Ovary (tissue), 9 donors: ENCODE data around the gene NUB1. TPM values are rescaled to one million over a fixed set of nuclear protein-coding genes. Genes with fewer than 3 reads are reported as not detected.

Experiments
- DNase-seq, 5 donors: peaks; one replicate each; pipeline ENCODE4 v3.0.0-alpha.2; 2019 to 2020
- H3K27ac ChIP-seq, 2 donors: fragments of 200-600 bp; one replicate each; pipeline versions ENCODE4 v1.5.1 to v1.8.0; 2019 to 2022
- H3K27me3 ChIP-seq: fragments of 200-600 bp; one replicate; pipeline ENCODE4 v1.8.0; 2022
- H3K36me3 ChIP-seq: fragments of 200-600 bp; sonication (generic); one replicate; pipeline ENCODE4 v1.5.1; 2019
- H3K4me1 ChIP-seq: one replicate; pipeline ENCODE4 v1.8.1; 2013; ENCODE audit warnings: mild to moderate bottlenecking, moderate library complexity; ENCODE audit not compliant: insufficient read depth
- H3K4me3 ChIP-seq: fragments of 200-600 bp; sonication (generic); one replicate; pipeline ENCODE4 v1.5.1; 2017
- H3K9me3 ChIP-seq, 2 donors: fragments of 200-600 bp in 1 of 2; sonication (generic) in 1 of 2; one replicate each; pipeline versions ENCODE4 v1.5.1 to v1.8.1; 2013 to 2019; ENCODE audit warnings: mild to moderate bottlenecking in 1 of 2, moderate library complexity in 1 of 2
- EP300 ChIP-seq: sonication (generic); formaldehyde crosslinking; IDR thresholded peaks from one replicate; pipeline ENCODE4 v1.6.1; 2017; ENCODE audit warnings: antibody characterized with exemption
- POLR2A ChIP-seq: fragments of 450-650 bp; IDR thresholded peaks from one replicate; pipeline ENCODE4 v1.6.1; 2017; ENCODE audit warnings: antibody characterized with exemption, mild to moderate bottlenecking, moderate library complexity
- WGBS, 3 donors: extraction: QIAGEN DNeasy Blood & Tissue Kit in 1 of 3; methylation state at CpG; one replicate each; pipeline versions ENCODE4 v1.1.5 to v1.1.7; 2013 to 2017; 5-methylcytosine and 5-hydroxymethylcytosine counted together
- intact Hi-C, 4 donors: fragments of 100-400 bp; cut with DNase I; formaldehyde crosslinking; loops; one replicate each; pipeline versions ENCODE4 v1.11.0 to v1.15.1; 2022 to 2023
- polyA plus RNA-seq, 2 donors: library from polyadenylated mRNA; stranded (reverse); fragments of 200-250 nt in 1 of 2; fragments of 350-450 nt in 1 of 2; fragmentation: Illumina TruSeq in 1 of 2; extraction: RNeasy Lipid Tissue Mini Kit (QIAGEN cat#74804) in 1 of 2; gene quantifications; one replicate each; pipeline ENCODE4 v1.2.3, GENCODE V29; 2013 to 2014
- total RNA-seq, 7 donors: library from RNA; depleted of rRNA in 2 of 7; stranded (reverse); fragments of >200 nt in 2 of 7; fragmentation: NEBNext Ultra II Directional in 3 of 7; extraction: Animal tissue kit (Norgen Biotek cat#: 25700) in 3 of 7; gene quantifications; one replicate each; pipeline versions ENCODE4 v1.1.0 to v1.2.4, GENCODE V29; 2016 to 2023
- TF ChIP-seq, protein P1 (sequence below), 3 donors: fragments of 450-650 bp in 2 of 3; fragments of 200-600 bp in 1 of 3; IDR thresholded peaks; one replicate each; pipeline versions ENCODE4 v1.5.1 to v1.8.0; 2016 to 2022; ENCODE audit warnings: antibody characterized with exemption in 3 of 3, mild to moderate bottlenecking in 1 of 3
- donor health status: DM: no; HTN: no; CAD: no; lungs with moderate emphysema.
- donor health status: DM: no; HTN: no; CAD: no.
- donor health status: Bipolar disorder and iron deficiency.
- donor health status: DM: yes; HTN: yes; CAD: no.
- donor health status: DM: no; HTN: no; CAD: no.
- donor health status: DM: yes; HTN: yes; CAD: no.

The NUB1 gene
- total and polyA plus RNA-seq, 9 donors = 33.8 to 162 (median 45.6) TPM

DNA sequence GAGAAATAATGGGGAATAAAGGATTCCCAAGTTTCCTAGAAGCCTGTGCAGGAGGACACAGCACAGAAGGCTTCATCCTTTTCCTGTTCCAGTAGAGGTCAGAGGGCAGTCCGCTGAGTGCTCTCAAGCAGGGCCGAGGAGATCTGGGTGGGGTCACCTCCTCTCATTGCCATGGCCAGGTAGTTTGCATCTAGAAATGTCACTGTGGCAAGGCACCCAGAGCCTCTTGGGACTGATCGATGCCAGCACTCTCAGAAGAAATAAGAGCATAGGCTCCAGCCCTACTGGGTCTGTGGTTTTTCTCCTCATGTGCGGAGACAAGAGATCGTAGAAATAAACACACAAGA, 7.9 kb downstream of the NUB1 start:
- intact Hi-C loops = loop anchor here in 1 of 4 donors (5.0 kb wide), 1 partner anchor 37 kb away; no protein-coding TSS in a partner anchor
- Histone ChIP-seq H3K27ac (no peak overlapping the region), H3K4me3 (no peak overlapping the region), H3K9me3 (no peaks in the 10 kb centered on the region), H3K4me1 (no peaks in the 10 kb centered on the region), H3K27me3 (no peaks in the 10 kb centered on the region), H3K36me3 (no peaks in the 10 kb centered on the region)
- WGBS, 3 donors = 65 to 72% (median 71%) methylated on average over 5 of the region's 5 CpGs
- TF ChIP-seq EP300 = no peak
- no peak for TF ChIP-seq POLR2A
- TF ChIP-seq, protein P1, sequence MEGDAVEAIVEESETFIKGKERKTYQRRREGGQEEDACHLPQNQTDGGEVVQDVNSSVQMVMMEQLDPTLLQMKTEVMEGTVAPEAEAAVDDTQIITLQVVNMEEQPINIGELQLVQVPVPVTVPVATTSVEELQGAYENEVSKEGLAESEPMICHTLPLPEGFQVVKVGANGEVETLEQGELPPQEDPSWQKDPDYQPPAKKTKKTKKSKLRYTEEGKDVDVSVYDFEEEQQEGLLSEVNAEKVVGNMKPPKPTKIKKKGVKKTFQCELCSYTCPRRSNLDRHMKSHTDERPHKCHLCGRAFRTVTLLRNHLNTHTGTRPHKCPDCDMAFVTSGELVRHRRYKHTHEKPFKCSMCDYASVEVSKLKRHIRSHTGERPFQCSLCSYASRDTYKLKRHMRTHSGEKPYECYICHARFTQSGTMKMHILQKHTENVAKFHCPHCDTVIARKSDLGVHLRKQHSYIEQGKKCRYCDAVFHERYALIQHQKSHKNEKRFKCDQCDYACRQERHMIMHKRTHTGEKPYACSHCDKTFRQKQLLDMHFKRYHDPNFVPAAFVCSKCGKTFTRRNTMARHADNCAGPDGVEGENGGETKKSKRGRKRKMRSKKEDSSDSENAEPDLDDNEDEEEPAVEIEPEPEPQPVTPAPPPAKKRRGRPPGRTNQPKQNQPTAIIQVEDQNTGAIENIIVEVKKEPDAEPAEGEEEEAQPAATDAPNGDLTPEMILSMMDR (IDR thresholded peaks at IDR 0.05) = no peak
- no peak for DNase-seq

DNA sequence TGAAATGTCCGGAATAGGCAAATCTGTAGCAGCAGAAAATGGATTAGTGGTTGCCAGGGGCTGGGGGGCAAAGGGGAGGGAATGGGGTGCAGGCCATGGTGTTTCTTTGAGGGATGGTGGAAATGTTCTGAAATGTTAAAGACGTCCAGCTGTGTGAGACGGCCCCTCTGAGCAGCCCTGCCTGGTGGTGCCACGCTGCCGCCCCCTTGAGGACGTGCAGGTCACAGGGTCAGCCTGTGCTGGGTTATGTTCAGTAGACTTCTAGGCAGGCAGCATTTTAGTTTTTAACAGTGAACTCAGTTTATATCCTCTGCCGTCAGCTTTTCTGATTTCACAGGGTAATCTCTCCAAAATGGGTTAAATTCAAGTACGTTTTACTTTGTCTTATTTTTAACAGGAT, 9.4 kb downstream of the NUB1 start:
- intact Hi-C loops = loop anchor here in 2 of 4 donors (5.0 kb wide), 2 partner anchors 34 to 39 kb away; no protein-coding TSS in a partner anchor
- H3K4me1 ChIP-seq = no peaks in the 10 kb centered on the region
- H3K36me3 ChIP-seq = no peaks in the 10 kb centered on the region
- H3K27me3 ChIP-seq = no peaks in the 10 kb centered on the region
- DNase-seq = no peak
- 59 to 69% (median 65%) methylated on average over 8 of the region's 8 CpGs for WGBS, 3 donors
- no peaks in the 10 kb centered on the region for H3K9me3 ChIP-seq
- TF ChIP-seq, protein P1 (IDR thresholded peaks at IDR 0.05) = no peak
- no peak for TF ChIP-seq POLR2A
- no peak overlapping the region for H3K4me3 ChIP-seq
- H3K27ac ChIP-seq = no peak overlapping the region

GRCh38 chr7:151351967-151352366, 10.4 kb downstream of the NUB1 start:
- no peaks in the 10 kb centered on the region for H3K9me3 ChIP-seq
- H3K36me3 ChIP-seq = no peaks in the 10 kb centered on the region
- H3K27me3 ChIP-seq = no peaks in the 10 kb centered on the region
- H3K4me3 ChIP-seq = no peak overlapping the region
- intact Hi-C loops = loop anchor here in 2 of 4 donors (5.0 kb wide), 2 partner anchors 35 to 40 kb away; no protein-coding TSS in a partner anchor
- TF ChIP-seq EP300 = no peak
- no peak for DNase-seq
- H3K27ac ChIP-seq = no peak overlapping the region
- 87 to 93% (median 90%) methylated on average over 6 of the region's 6 CpGs for WGBS, 3 donors
- H3K4me1 ChIP-seq = no peaks in the 10 kb centered on the region

GRCh38 chr7:151352512-151352911, 10.9 kb downstream of the NUB1 start:
- intact Hi-C loops = loop anchor here in 2 of 4 donors (5.0 kb wide), 2 partner anchors 35 to 40 kb away; no protein-coding TSS in a partner anchor
- Histone ChIP-seq H3K27ac (no peak overlapping the region), H3K27me3 (no peaks in the 10 kb centered on the region), H3K4me1 (no peaks in the 10 kb centered on the region), H3K36me3 (no peaks in the 10 kb centered on the region), H3K9me3 (no peaks in the 10 kb centered on the region), H3K4me3 (no peak overlapping the region)
- TF ChIP-seq POLR2A = no peak
- TF ChIP-seq EP300 = no peak
- TF ChIP-seq, protein P1 (IDR thresholded peaks at IDR 0.05) = no peak
- no peak for DNase-seq
- 78 to 95% (median 79%) methylated on average over 5 of the region's 5 CpGs for WGBS, 3 donors

DNA sequence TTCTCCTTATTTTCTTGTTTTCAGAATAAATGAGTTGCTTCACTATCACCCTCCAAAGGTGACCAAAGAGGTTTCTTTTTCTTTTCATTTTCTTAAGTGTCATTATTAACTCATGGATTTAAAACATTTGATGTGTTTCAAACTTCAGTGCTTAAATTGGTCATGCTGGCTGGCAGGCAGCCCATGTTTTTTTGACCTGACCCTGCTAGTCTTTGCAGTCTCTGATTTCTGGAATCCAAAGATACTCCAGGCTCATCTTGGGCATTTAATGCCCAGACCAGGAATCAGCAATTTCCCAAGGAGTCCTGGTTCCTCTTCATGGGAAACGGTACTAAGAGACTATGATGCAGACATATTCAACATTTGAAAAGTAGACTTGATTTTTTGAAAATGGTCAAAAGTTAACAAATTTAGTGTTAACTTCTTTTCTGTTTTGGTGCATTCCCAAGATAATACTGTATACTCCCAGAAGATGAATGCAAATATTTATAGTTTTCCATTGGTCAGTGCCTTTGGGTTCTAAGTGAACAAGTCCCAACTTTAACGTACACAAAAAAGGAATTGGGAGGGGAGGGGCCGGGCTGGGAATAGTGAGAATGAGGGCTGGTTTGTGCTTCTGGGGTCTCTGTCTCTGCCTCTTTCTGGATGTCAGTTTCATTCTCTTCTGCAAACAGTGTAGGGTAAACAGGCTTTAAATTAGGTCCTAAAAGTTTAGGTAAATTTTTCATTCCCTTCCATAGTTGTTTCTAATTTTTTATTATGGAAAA, 19.8 kb downstream of the NUB1 start:
- H3K4me1 ChIP-seq = no peaks in the 10 kb centered on the region
- intact Hi-C loops = loop anchor here in 2 of 4 donors (10.0 kb wide), 2 partner anchors 393 to 403 kb away; no protein-coding TSS in a partner anchor
- H3K36me3 ChIP-seq = no peaks in the 10 kb centered on the region
- WGBS, 3 donors = 11 to 43% (median 22%) methylated on average over 3 of the region's 3 CpGs
- DNase-seq = peak in 1 of 5 donors; percentile 64
- no peak overlapping the region for H3K4me3 ChIP-seq
- no peaks in the 10 kb centered on the region for H3K27me3 ChIP-seq
- TF ChIP-seq, protein P1 (IDR thresholded peaks at IDR 0.05) = no peak
- no peak for TF ChIP-seq POLR2A
- TF ChIP-seq EP300 = no peak
- H3K27ac ChIP-seq = no peak overlapping the region
- H3K9me3 ChIP-seq = no peaks in the 10 kb centered on the region
